ENCODE measurements around the gene GRHPR. TPM values are rescaled to one million over a fixed set of nuclear protein-coding genes. Genes with fewer than 3 reads are reported as not detected.
"Not testable (repeated sequence)": the region's sequence is repeated elsewhere in the genome, so short reads cannot be mapped to it uniquely, and the experiment has no call there.

Gene GRHPR
- total RNA-seq, 4 donors from 2014 or later: 135 to 143 (median 138) TPM

DNA sequence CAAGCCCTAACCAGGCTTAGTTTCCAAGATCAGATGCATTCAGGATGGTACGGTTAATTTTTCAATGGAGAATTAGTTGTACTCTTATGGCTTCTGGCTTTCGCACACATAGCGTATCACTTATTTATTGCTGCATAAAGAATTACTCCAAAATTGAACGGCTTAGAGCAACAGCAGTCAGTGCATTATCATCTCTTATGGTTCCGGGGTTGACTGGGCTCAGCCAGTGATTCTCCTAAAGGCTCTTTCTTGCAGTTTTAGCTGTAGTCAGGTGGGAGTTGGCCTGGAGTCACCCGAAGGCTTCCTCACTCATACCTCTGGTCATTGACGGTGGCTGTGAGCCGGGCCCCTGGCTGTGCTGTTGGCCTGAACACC, 595 bp upstream of the GRHPR start:
- intact Hi-C loops (cut with DNase I): no loop called here
- WGBS: 52% methylated on average over 8 of the region's 8 CpGs

DNA sequence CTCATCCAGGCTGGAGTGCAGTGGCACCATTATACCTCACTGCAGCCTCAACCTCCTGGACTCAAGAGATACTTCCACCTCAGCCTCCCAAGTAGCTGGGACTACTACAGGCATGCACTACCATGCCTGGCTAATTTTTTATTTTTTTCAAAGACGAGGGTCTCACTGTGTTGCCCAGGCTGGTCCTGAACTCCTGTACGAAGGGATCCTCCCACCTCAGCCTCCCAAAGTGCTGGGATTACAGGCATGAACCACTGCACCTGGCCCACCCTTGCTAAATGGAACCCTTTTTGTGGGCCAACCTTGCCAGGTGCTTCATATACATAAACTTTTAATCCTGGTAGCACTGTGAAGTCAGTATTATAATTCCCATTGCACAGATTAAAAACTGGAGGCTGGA, 1.0 kb downstream of the GRHPR start:
- DNase-seq (ENCODE audit: extremely low spot score): no peak
- H3K27ac ChIP-seq (replicated peaks in 1 of 4): peak overlapping the region in 2 of 4 donors; percentile 84 to 86
- peaks cover 15 to 33% (median 26%) of the 10 kb centered on the region in 4 donors for H3K36me3 ChIP-seq
- H3K4me1 ChIP-seq: peaks cover 27 to 36% (median 34%) of the 10 kb centered on the region in 4 donors
- no peak for TF ChIP-seq EP300 (IDR thresholded peaks at IDR 0.05)
- peak overlapping the region; percentile 70 to 95 (median 86) for H3K4me3 ChIP-seq
- no peaks in the 10 kb centered on the region for H3K9me3 ChIP-seq
- WGBS: 100% methylated on average over 1 of the region's 2 CpGs
- no peaks in the 10 kb centered on the region for H3K27me3 ChIP-seq
- intact Hi-C loops (cut with DNase I): no loop called here

More for the DNA sequence above, 595 bp upstream of the GRHPR start:
- peaks cover 27 to 36% (median 34%) of the 10 kb centered on the region in 4 donors for H3K4me1 ChIP-seq
- peak overlapping the region; percentile 83 to 92 (median 85) for H3K27ac ChIP-seq (replicated peaks in 1 of 4)
- no peaks in the 10 kb centered on the region for H3K27me3 ChIP-seq
- peaks cover 1 to 17% (median 10%) of the 10 kb centered on the region in 4 donors for H3K36me3 ChIP-seq
- no peak for TF ChIP-seq POLR2AphosphoS5 (IDR thresholded peaks at IDR 0.05)
- TF ChIP-seq, protein P1, sequence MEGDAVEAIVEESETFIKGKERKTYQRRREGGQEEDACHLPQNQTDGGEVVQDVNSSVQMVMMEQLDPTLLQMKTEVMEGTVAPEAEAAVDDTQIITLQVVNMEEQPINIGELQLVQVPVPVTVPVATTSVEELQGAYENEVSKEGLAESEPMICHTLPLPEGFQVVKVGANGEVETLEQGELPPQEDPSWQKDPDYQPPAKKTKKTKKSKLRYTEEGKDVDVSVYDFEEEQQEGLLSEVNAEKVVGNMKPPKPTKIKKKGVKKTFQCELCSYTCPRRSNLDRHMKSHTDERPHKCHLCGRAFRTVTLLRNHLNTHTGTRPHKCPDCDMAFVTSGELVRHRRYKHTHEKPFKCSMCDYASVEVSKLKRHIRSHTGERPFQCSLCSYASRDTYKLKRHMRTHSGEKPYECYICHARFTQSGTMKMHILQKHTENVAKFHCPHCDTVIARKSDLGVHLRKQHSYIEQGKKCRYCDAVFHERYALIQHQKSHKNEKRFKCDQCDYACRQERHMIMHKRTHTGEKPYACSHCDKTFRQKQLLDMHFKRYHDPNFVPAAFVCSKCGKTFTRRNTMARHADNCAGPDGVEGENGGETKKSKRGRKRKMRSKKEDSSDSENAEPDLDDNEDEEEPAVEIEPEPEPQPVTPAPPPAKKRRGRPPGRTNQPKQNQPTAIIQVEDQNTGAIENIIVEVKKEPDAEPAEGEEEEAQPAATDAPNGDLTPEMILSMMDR (IDR thresholded peaks at IDR 0.05): no peak
- no peak for TF ChIP-seq POLR2A (IDR thresholded peaks at IDR 0.05; ENCODE audit: low read depth)
- TF ChIP-seq EP300 (IDR thresholded peaks at IDR 0.05): no peak
- H3K9me3 ChIP-seq: no peaks in the 10 kb centered on the region
- no peak for DNase-seq (ENCODE audit: extremely low spot score)
- H3K4me3 ChIP-seq: peak overlapping the region; percentile 70 to 95 (median 86)

DNA sequence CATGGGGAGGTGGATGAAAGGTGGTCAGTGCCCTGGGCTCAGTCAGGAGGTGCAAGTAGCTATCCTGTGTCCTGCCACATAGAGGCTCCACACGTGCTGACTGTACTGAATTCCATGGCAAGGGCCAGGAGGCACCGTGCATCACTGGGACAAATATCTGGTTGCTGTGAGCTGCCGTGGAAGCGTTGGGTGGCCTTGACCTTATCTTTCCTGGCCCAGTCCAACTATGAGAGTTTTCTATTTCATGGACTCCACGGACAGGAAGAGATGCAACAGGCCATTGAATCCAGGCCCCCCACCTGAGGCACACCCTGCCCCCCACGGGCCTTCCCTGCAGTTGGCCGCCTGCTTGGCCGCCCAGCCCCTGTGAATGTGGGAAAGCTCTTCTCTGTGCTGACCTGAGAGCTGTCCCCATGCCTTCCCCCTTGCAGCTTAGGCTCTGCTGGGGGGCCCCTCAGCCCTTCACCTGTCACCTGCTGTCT, 1.7 kb downstream of the GRHPR start:
- WGBS: 83% methylated on average over 1 of the region's 8 CpGs
- no peaks in the 10 kb centered on the region for H3K9me3 ChIP-seq
- DNase-seq (ENCODE audit: extremely low spot score): no peak
- H3K27me3 ChIP-seq: no peaks in the 10 kb centered on the region
- intact Hi-C loops (cut with DNase I): no loop called here
- peak overlapping the region in 2 of 4 donors; percentile 0 to 86 for H3K27ac ChIP-seq (replicated peaks in 1 of 4)
- H3K4me1 ChIP-seq: peaks cover 27 to 36% (median 34%) of the 10 kb centered on the region in 4 donors
- peak overlapping the region in 3 of 4 donors; percentile 3 to 95 (median 94) for H3K4me3 ChIP-seq
- TF ChIP-seq EP300 (IDR thresholded peaks at IDR 0.05): no peak
- no peak for TF ChIP-seq POLR2AphosphoS5 (IDR thresholded peaks at IDR 0.05)
- TF ChIP-seq, protein P1 (IDR thresholded peaks at IDR 0.05): no peak
- no peak for TF ChIP-seq POLR2A (IDR thresholded peaks at IDR 0.05; ENCODE audit: low read depth)
- H3K36me3 ChIP-seq: peaks cover 22 to 40% (median 33%) of the 10 kb centered on the region in 4 donors

DNA sequence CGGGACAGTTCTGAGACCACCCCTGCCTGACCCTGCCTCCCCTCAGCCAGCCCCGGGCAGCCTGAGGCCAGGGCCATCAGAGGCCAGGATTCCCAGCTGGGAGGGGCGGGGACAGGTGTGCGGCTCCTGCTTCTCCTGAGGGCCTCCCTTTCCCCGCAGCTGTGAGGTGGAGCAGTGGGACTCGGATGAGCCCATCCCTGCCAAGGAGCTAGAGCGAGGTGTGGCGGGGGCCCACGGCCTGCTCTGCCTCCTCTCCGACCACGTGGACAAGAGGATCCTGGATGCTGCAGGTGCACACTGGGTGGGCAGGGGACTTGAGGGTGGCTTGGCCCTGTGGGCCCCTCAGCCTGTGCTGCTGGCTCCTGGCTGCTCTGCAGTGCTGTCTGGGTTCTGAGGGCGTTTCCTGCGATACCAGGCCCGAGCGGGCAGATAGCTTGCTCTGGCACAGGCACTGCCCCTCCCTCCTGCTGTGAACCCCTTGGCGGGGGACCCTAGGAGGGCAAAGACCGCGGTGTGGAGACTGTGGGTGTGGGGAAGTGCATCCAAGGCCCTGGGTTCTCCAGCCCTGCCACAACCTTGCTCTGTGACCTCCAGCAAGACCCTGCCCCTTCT, 2.3 kb downstream of the GRHPR start:
- H3K27me3 ChIP-seq: no peaks in the 10 kb centered on the region
- WGBS: 73% methylated on average over 4 of the region's 18 CpGs
- H3K27ac ChIP-seq (replicated peaks in 1 of 4): peak overlapping the region in 1 of 4 donors; percentile 0
- H3K9me3 ChIP-seq: no peaks in the 10 kb centered on the region
- H3K4me1 ChIP-seq: peaks cover 27 to 36% (median 34%) of the 10 kb centered on the region in 4 donors
- intact Hi-C loops (cut with DNase I): loop anchor here (5.0 kb wide), 1 partner anchor 38 kb away; no protein-coding TSS in a partner anchor
- TF ChIP-seq, protein P1 (IDR thresholded peaks at IDR 0.05): no peak
- no peak for TF ChIP-seq POLR2A (IDR thresholded peaks at IDR 0.05; ENCODE audit: low read depth)
- TF ChIP-seq POLR2AphosphoS5 (IDR thresholded peaks at IDR 0.05): no peak
- TF ChIP-seq EP300 (IDR thresholded peaks at IDR 0.05): no peak
- H3K36me3 ChIP-seq: peaks cover 28 to 45% (median 39%) of the 10 kb centered on the region in 4 donors
- H3K4me3 ChIP-seq: peak overlapping the region in 2 of 4 donors; percentile 3 to 5
- DNase-seq (ENCODE audit: extremely low spot score): no peak

- intact Hi-C loops (cut with DNase I): loop anchor here (5.0 kb wide), 1 partner anchor 37 kb away; no protein-coding TSS in a partner anchor
- DNase-seq (ENCODE audit: extremely low spot score): no peak
- TF ChIP-seq EP300 (IDR thresholded peaks at IDR 0.05) (no peak), POLR2AphosphoS5 (IDR thresholded peaks at IDR 0.05) (no peak), POLR2A (IDR thresholded peaks at IDR 0.05; ENCODE audit: low read depth) (no peak)
- TF ChIP-seq, protein P1 (IDR thresholded peaks at IDR 0.05): no peak
- Histone ChIP-seq H3K36me3 (peaks cover 32 to 51% (median 44%) of the 10 kb centered on the region in 4 donors), H3K4me3 (no peak overlapping the region), H3K9me3 (no peaks in the 10 kb centered on the region), H3K4me1 (peaks cover 27 to 36% (median 34%) of the 10 kb centered on the region in 4 donors), H3K27me3 (no peaks in the 10 kb centered on the region), H3K27ac (replicated peaks in 1 of 4) (no peak overlapping the region)
- WGBS: 84% methylated on average over 7 of the region's 11 CpGs
Observed at GRCh38 chr9:37425298-37425752, 2.8 kb downstream of the GRHPR start.

GRCh38 chr9:37426431-37426830, 3.9 kb downstream of the GRHPR start:
- peaks cover 41 to 62% (median 54%) of the 10 kb centered on the region in 4 donors for H3K36me3 ChIP-seq
- not testable (repeated sequence) for H3K9me3 ChIP-seq; H3K4me3 ChIP-seq; H3K27me3 ChIP-seq; H3K27ac ChIP-seq (replicated peaks in 1 of 4); DNase-seq (ENCODE audit: extremely low spot score)
- H3K4me1 ChIP-seq: peaks cover 27 to 36% (median 34%) of the 10 kb centered on the region in 4 donors
- 92% methylated on average over 13 of the region's 15 CpGs for WGBS
- intact Hi-C loops (cut with DNase I): loop anchor here (5.0 kb wide), 1 partner anchor 36 kb away; no protein-coding TSS in a partner anchor

Data from esophagus muscularis mucosa (tissue), 4 donors.